Esophagus muscularis mucosa (tissue), 4 donors: ENCODE data around the gene ETNPPL. TPM values are rescaled to one million over a fixed set of nuclear protein-coding genes. Genes with fewer than 3 reads are reported as not detected.

Experiments
- DNase-seq: peaks from one replicate; pipeline ENCODE4 v3.0.0-alpha.2; 2017; ENCODE audit errors: extremely low spot score
- H3K27ac ChIP-seq, 4 donors: fragments of 200-600 bp; sonication (generic); replicated peaks in 1 of 4; 1 replicate in 3 of 4; 2 replicates in 1 of 4; pipeline ENCODE4 v1.5.1; 2016 to 2019; ENCODE audit warnings: mild to moderate bottlenecking in 1 of 4
- H3K27me3 ChIP-seq, 4 donors: fragments of 200-600 bp; sonication (generic); one replicate each; pipeline versions ENCODE4 v1.5.1 to v1.6.0; 2016 to 2019
- H3K36me3 ChIP-seq, 4 donors: fragments of 200-600 bp; sonication (generic); one replicate each; pipeline ENCODE4 v1.5.1; 2016 to 2019
- H3K4me1 ChIP-seq, 4 donors: fragments of 200-600 bp; sonication (generic); one replicate each; pipeline ENCODE4 v1.5.1; 2016 to 2019
- H3K4me3 ChIP-seq, 4 donors: fragments of 200-600 bp; sonication (generic); 1 replicate in 2 of 4; 2 replicates in 2 of 4; pipeline ENCODE4 v1.5.1; 2016 to 2019; ENCODE audit warnings: mild to moderate bottlenecking in 4 of 4, moderate library complexity in 1 of 4
- H3K9me3 ChIP-seq, 4 donors: fragments of 200-600 bp; sonication (generic); 1 replicate in 3 of 4; 2 replicates in 1 of 4; pipeline ENCODE4 v1.5.1; 2016 to 2019
- CTCF ChIP-seq, 3 experiments: fragments of 200-600 bp in 2 of 3; fragments of 450-650 bp in 1 of 3; sonication (generic) in 2 of 3; IDR thresholded peaks; one replicate each; pipeline ENCODE4 v1.5.1; 2017 to 2019; ENCODE audit warnings: antibody characterized with exemption in 3 of 3, mild to moderate bottlenecking in 2 of 3, moderate library complexity in 1 of 3
- EP300 ChIP-seq: sonication (generic); formaldehyde crosslinking; IDR thresholded peaks from one replicate; pipeline ENCODE4 v1.6.1; 2017; ENCODE audit warnings: antibody characterized with exemption
- POLR2A ChIP-seq: fragments of 450-650 bp; IDR thresholded peaks from one replicate; pipeline ENCODE4 v1.6.1; 2017; ENCODE audit warnings: antibody characterized with exemption, moderate library complexity, mild to moderate bottlenecking, low read depth
- POLR2AphosphoS5 ChIP-seq, 2 donors: sonication (generic); formaldehyde crosslinking; IDR thresholded peaks; one replicate each; pipeline ENCODE4 v1.6.1; 2017; ENCODE audit warnings: antibody characterized with exemption in 2 of 2
- WGBS: methylation state at CpG from one replicate; pipeline ENCODE4 v1.1.5; 2018; 5-methylcytosine and 5-hydroxymethylcytosine counted together
- intact Hi-C: fragments of 100-400 bp; cut with DNase I; formaldehyde crosslinking; loops from one replicate; pipeline ENCODE4 v1.15.1; 2023
- total RNA-seq, 4 donors: library from RNA; depleted of rRNA; stranded (reverse); fragments of >200 nt; gene quantifications; one replicate each; pipeline versions ENCODE4 v1.1.0 to v1.2.1, GENCODE V29; 2016

The ETNPPL gene
- total RNA-seq, 4 donors from 2014 or later = 2.0 TPM; not detected in 3

GRCh38 chr4:108799306-108799705 lies 36.5 kb upstream of the ETNPPL start:
- TF ChIP-seq POLR2A (no peak), POLR2AphosphoS5 (IDR thresholded peaks at IDR 0.05) (no peak)
- intact Hi-C loops = no loop called here

GRCh38 chr4:108796173-108796572 lies 33.3 kb upstream of the ETNPPL start:
- peaks cover 5 to 29% (median 14%) of the 10 kb centered on the region in 4 donors for H3K4me1 ChIP-seq
- DNase-seq = peak; percentile 45
- no peaks in the 10 kb centered on the region for H3K27me3 ChIP-seq
- no peaks in the 10 kb centered on the region for H3K36me3 ChIP-seq
- H3K9me3 ChIP-seq = no peaks in the 10 kb centered on the region
- peak overlapping the region in 2 of 4 donors; percentile 18 to 27 for H3K27ac ChIP-seq
- TF ChIP-seq POLR2A = no peak
- TF ChIP-seq POLR2AphosphoS5 (IDR thresholded peaks at IDR 0.05) = no peak
- no peak for TF ChIP-seq EP300
- no peak for TF ChIP-seq CTCF (IDR thresholded peaks at IDR 0.05)
- H3K4me3 ChIP-seq = no peak overlapping the region
- intact Hi-C loops = no loop called here
- 48% methylated on average over 3 of the region's 3 CpGs for WGBS

More at GRCh38 chr4:108799306-108799705, 36.5 kb upstream of the ETNPPL start:
- H3K9me3 ChIP-seq = no peaks in the 10 kb centered on the region
- no peaks in the 10 kb centered on the region for H3K27me3 ChIP-seq
- H3K27ac ChIP-seq = no peak overlapping the region
- no peaks in the 10 kb centered on the region for H3K36me3 ChIP-seq
- H3K4me3 ChIP-seq = no peak overlapping the region
- DNase-seq = no peak
- 75% methylated on average over 5 of the region's 5 CpGs for WGBS
- peaks cover under 1 to 19% (median 6%) of the 10 kb centered on the region in 4 donors for H3K4me1 ChIP-seq

GRCh38 chr4:108795733-108796132 lies 32.9 kb upstream of the ETNPPL start:
- no peak for TF ChIP-seq EP300
- TF ChIP-seq POLR2A = no peak
- no peak for TF ChIP-seq CTCF (IDR thresholded peaks at IDR 0.05)
- no peak for TF ChIP-seq POLR2AphosphoS5 (IDR thresholded peaks at IDR 0.05)

GRCh38 chr4:108794136-108794535 lies 31.3 kb upstream of the ETNPPL start:
- no peak for DNase-seq
- no peaks in the 10 kb centered on the region for H3K27me3 ChIP-seq
- no peaks in the 10 kb centered on the region for H3K9me3 ChIP-seq
- H3K27ac ChIP-seq = no peak overlapping the region
- intact Hi-C loops = no loop called here
- H3K4me1 ChIP-seq = peaks cover 5 to 29% (median 14%) of the 10 kb centered on the region in 4 donors
- H3K36me3 ChIP-seq = no peaks in the 10 kb centered on the region
- TF ChIP-seq POLR2A (no peak), EP300 (no peak), POLR2AphosphoS5 (IDR thresholded peaks at IDR 0.05) (no peak), CTCF (IDR thresholded peaks at IDR 0.05) (no peak)
- 63% methylated on average over 1 of the region's 1 CpG for WGBS
- H3K4me3 ChIP-seq = no peak overlapping the region

More at GRCh38 chr4:108795733-108796132, 32.9 kb upstream of the ETNPPL start:
- no peaks in the 10 kb centered on the region for H3K9me3 ChIP-seq
- no peak for DNase-seq
- intact Hi-C loops = no loop called here
- H3K27me3 ChIP-seq = no peaks in the 10 kb centered on the region
- H3K4me3 ChIP-seq = no peak overlapping the region
- H3K27ac ChIP-seq = peak overlapping the region in 2 of 4 donors; percentile 18 to 27
- peaks cover 5 to 29% (median 14%) of the 10 kb centered on the region in 4 donors for H3K4me1 ChIP-seq
- H3K36me3 ChIP-seq = no peaks in the 10 kb centered on the region

GRCh38 chr4:108793415-108793814 lies 30.6 kb upstream of the ETNPPL start:
- Histone ChIP-seq H3K27ac (no peak overlapping the region), H3K36me3 (no peaks in the 10 kb centered on the region), H3K4me1 (peaks cover 5 to 29% (median 14%) of the 10 kb centered on the region in 4 donors), H3K9me3 (no peaks in the 10 kb centered on the region), H3K27me3 (no peaks in the 10 kb centered on the region), H3K4me3 (no peak overlapping the region)
- 83% methylated on average over 1 of the region's 1 CpG for WGBS
- no peak for TF ChIP-seq POLR2AphosphoS5 (IDR thresholded peaks at IDR 0.05)
- no peak for TF ChIP-seq POLR2A
- TF ChIP-seq EP300 = no peak
- TF ChIP-seq CTCF (IDR thresholded peaks at IDR 0.05) = no peak
- DNase-seq = no peak
- intact Hi-C loops = no loop called here
